Mesendoderm (in vitro differentiated cells): Measurements from ENCODE around the gene CASZ1.

ENCODE experiments used
- DNase-seq: peaks from one replicate; pipeline ENCODE4 v3.0.0; 2013
- H2AK5ac ChIP-seq: 2 replicates; pipeline ENCODE4 v1.6.1; 2013; ENCODE audit warnings: low read length, inconsistent platforms
- H2BK120ac ChIP-seq: 2 replicates; pipeline ENCODE4 v1.6.1; 2013; ENCODE audit warnings: low read depth, mild to moderate bottlenecking, low read length, moderate library complexity, mixed read lengths
- H2BK15ac ChIP-seq: replicated peaks from 2 replicates; pipeline ENCODE4 v1.6.1; 2013; ENCODE audit warnings: low read depth, mild to moderate bottlenecking, moderate library complexity
- H2BK5ac ChIP-seq: 2 replicates; pipeline ENCODE4 v1.6.1; 2013; ENCODE audit warnings: low read length, inconsistent platforms
- H3K18ac ChIP-seq: 2 replicates; pipeline ENCODE4 v1.6.1; 2013; ENCODE audit warnings: mild to moderate bottlenecking, low read length, mixed read lengths
- H3K23ac ChIP-seq: one replicate; pipeline ENCODE4 v1.6.1; 2013; ENCODE audit warnings: low read length
- H3K27ac ChIP-seq: 2 replicates; pipeline ENCODE4 v1.5.1; 2013; ENCODE audit warnings: low read depth, mild to moderate bottlenecking, inconsistent platforms, low read length, moderate library complexity
- H3K27me3 ChIP-seq: 2 replicates; pipeline ENCODE4 v1.6.1; 2013; ENCODE audit warnings: low read length, control low read depth, mild to moderate bottlenecking, inconsistent platforms; ENCODE audit not compliant: insufficient read depth, poor library complexity
- H3K36me3 ChIP-seq: 2 replicates; pipeline ENCODE4 v1.6.1; 2013; ENCODE audit warnings: low read length, inconsistent platforms; ENCODE audit not compliant: control insufficient read depth, insufficient read depth
- H3K4ac ChIP-seq: one replicate; pipeline ENCODE4 v1.6.1; 2013; ENCODE audit warnings: low read depth, mild to moderate bottlenecking, low read length, moderate library complexity
- H3K4me1 ChIP-seq: 2 replicates; pipeline ENCODE4 v1.6.1; 2013; ENCODE audit warnings: low read depth, low read length, inconsistent platforms; ENCODE audit not compliant: control insufficient read depth
- H3K4me2 ChIP-seq: 2 replicates; pipeline ENCODE4 v1.6.1; 2013; ENCODE audit warnings: low read length
- H3K4me3 ChIP-seq: 2 replicates; pipeline ENCODE4 v1.5.1; 2013; ENCODE audit warnings: mild to moderate bottlenecking, low read length
- H3K56ac ChIP-seq: one replicate; pipeline ENCODE4 v1.6.1; 2013; ENCODE audit warnings: low read length
- H3K79me1 ChIP-seq: 2 replicates; pipeline ENCODE4 v1.6.1; 2013; ENCODE audit warnings: low read length, inconsistent platforms
- H3K79me2 ChIP-seq: 2 replicates; pipeline ENCODE4 v1.6.1; 2013; ENCODE audit warnings: mild to moderate bottlenecking, low read length; ENCODE audit not compliant: control insufficient read depth, insufficient read depth
- H3K9ac ChIP-seq: 2 replicates; pipeline ENCODE4 v1.6.1; 2013; ENCODE audit warnings: low read length, inconsistent platforms
- H4K5ac ChIP-seq: one replicate; pipeline ENCODE4 v1.6.1; 2013; ENCODE audit warnings: low read length
- H4K8ac ChIP-seq: one replicate; pipeline ENCODE4 v1.6.1; 2013; ENCODE audit warnings: low read depth, mild to moderate bottlenecking, control low read depth, low read length, moderate library complexity
- WGBS: extraction: QIAGEN DNeasy Blood & Tissue Kit; methylation state at CpG from one replicate; pipeline ENCODE4 v1.1.7; 2013; ENCODE audit warnings: low lambda C conversion rate, missing lambda C conversion rate; ENCODE audit not compliant: insufficient coverage; ENCODE audit errors: extremely low coverage; 5-methylcytosine and 5-hydroxymethylcytosine counted together

The CASZ1 gene

GRCh38 chr1:10753299-10753698, 43.1 kb downstream of the CASZ1 start:
- no peak overlapping the region for H3K9ac ChIP-seq
- H3K4me1 ChIP-seq = peaks cover 3% of the 10 kb centered on the region
- H3K23ac ChIP-seq = no peak overlapping the region
- H3K4me2 ChIP-seq = no peak overlapping the region
- no peaks in the 10 kb centered on the region for H3K36me3 ChIP-seq
- H2BK5ac ChIP-seq = no peak overlapping the region
- no peaks in the 10 kb centered on the region for H3K79me1 ChIP-seq
- H3K4ac ChIP-seq = no peak overlapping the region
- no peak overlapping the region for H3K18ac ChIP-seq
- H3K27me3 ChIP-seq = no peaks in the 10 kb centered on the region
- H4K5ac ChIP-seq = no peak overlapping the region
- no peak overlapping the region for H2AK5ac ChIP-seq
- no peaks in the 10 kb centered on the region for H3K79me2 ChIP-seq
- H3K27ac ChIP-seq = no peak overlapping the region
- WGBS = no CpG with 5 or more reads among the region's 11 CpGs
- DNase-seq = no peak
- H2BK15ac ChIP-seq = no peak overlapping the region
- H2BK120ac ChIP-seq = no peak overlapping the region
- no peak overlapping the region for H4K8ac ChIP-seq
- H3K4me3 ChIP-seq = no peak overlapping the region
- no peak overlapping the region for H3K56ac ChIP-seq

GRCh38 chr1:10751561-10752085, 44.8 kb downstream of the CASZ1 start:
- Histone ChIP-seq H3K9ac (no peak overlapping the region), H3K4ac (no peak overlapping the region), H3K4me3 (no peak overlapping the region), H3K4me1 (peaks cover under 1% of the 10 kb centered on the region), H3K79me2 (no peaks in the 10 kb centered on the region), H2BK5ac (no peak overlapping the region), H3K18ac (no peak overlapping the region), H2AK5ac (no peak overlapping the region), H4K8ac (no peak overlapping the region), H3K36me3 (no peaks in the 10 kb centered on the region), H3K23ac (no peak overlapping the region), H2BK15ac (no peak overlapping the region), H3K4me2 (no peak overlapping the region), H3K27ac (no peak overlapping the region), H4K5ac (no peak overlapping the region), H3K79me1 (no peaks in the 10 kb centered on the region), H2BK120ac (no peak overlapping the region), H3K56ac (no peak overlapping the region), H3K27me3 (no peaks in the 10 kb centered on the region)
- DNase-seq = no peak
- no CpG with 5 or more reads among the region's 14 CpGs for WGBS

GRCh38 chr1:10751160-10751559, 45.3 kb downstream of the CASZ1 start:
- no CpG with 5 or more reads among the region's 4 CpGs for WGBS
- no peak overlapping the region for H3K9ac ChIP-seq

GRCh38 chr1:10745886-10746455, 50.5 kb downstream of the CASZ1 start:
- no CpG with 5 or more reads among the region's 18 CpGs for WGBS
- H3K36me3 ChIP-seq = no peaks in the 10 kb centered on the region

More at GRCh38 chr1:10751160-10751559, 45.3 kb downstream of the CASZ1 start:
- Histone ChIP-seq H3K23ac (no peak overlapping the region), H3K4me1 (no peaks in the 10 kb centered on the region), H3K79me1 (no peaks in the 10 kb centered on the region), H3K4me2 (no peak overlapping the region), H2BK5ac (no peak overlapping the region), H3K36me3 (no peaks in the 10 kb centered on the region), H3K79me2 (no peaks in the 10 kb centered on the region), H2AK5ac (no peak overlapping the region), H3K27ac (no peak overlapping the region), H3K4ac (no peak overlapping the region), H3K56ac (no peak overlapping the region), H4K5ac (no peak overlapping the region), H2BK120ac (no peak overlapping the region), H4K8ac (no peak overlapping the region), H3K27me3 (no peaks in the 10 kb centered on the region), H2BK15ac (no peak overlapping the region), H3K18ac (no peak overlapping the region), H3K4me3 (no peak overlapping the region)
- no peak for DNase-seq

GRCh38 chr1:10745383-10745782, 51.1 kb downstream of the CASZ1 start:
- Histone ChIP-seq H3K4me1 (no peaks in the 10 kb centered on the region), H3K56ac (no peak overlapping the region), H2BK15ac (no peak overlapping the region), H3K27me3 (no peaks in the 10 kb centered on the region), H3K36me3 (no peaks in the 10 kb centered on the region), H3K4me2 (no peak overlapping the region), H2AK5ac (no peak overlapping the region), H4K8ac (no peak overlapping the region), H4K5ac (no peak overlapping the region), H2BK120ac (no peak overlapping the region), H3K79me2 (no peaks in the 10 kb centered on the region), H2BK5ac (no peak overlapping the region), H3K9ac (no peak overlapping the region), H3K18ac (no peak overlapping the region), H3K4me3 (no peak overlapping the region), H3K27ac (no peak overlapping the region), H3K79me1 (no peaks in the 10 kb centered on the region), H3K23ac (no peak overlapping the region), H3K4ac (no peak overlapping the region)
- WGBS = no CpG with 5 or more reads among the region's 6 CpGs
- DNase-seq = no peak

More at GRCh38 chr1:10745886-10746455, 50.5 kb downstream of the CASZ1 start:
- Histone ChIP-seq H3K79me1 (no peaks in the 10 kb centered on the region), H3K79me2 (no peaks in the 10 kb centered on the region), H3K18ac (no peak overlapping the region), H2AK5ac (no peak overlapping the region), H3K23ac (no peak overlapping the region), H3K9ac (no peak overlapping the region), H3K27ac (no peak overlapping the region), H3K4ac (no peak overlapping the region), H4K5ac (no peak overlapping the region), H2BK5ac (no peak overlapping the region), H3K4me1 (no peaks in the 10 kb centered on the region), H4K8ac (no peak overlapping the region), H2BK120ac (no peak overlapping the region), H3K56ac (no peak overlapping the region), H3K27me3 (no peaks in the 10 kb centered on the region), H3K4me2 (no peak overlapping the region), H3K4me3 (no peak overlapping the region), H2BK15ac (no peak overlapping the region)
- no peak for DNase-seq
